Liver (tissue), 9 donors: ENCODE data around the gene C11orf68. TPM values are rescaled to one million over a fixed set of nuclear protein-coding genes. Genes with fewer than 3 reads are reported as not detected.

Experiments
- DNase-seq: peaks from one replicate; pipeline ENCODE4 v3.0.0-alpha.2; 2017; ENCODE audit warnings: low spot score
- H3K27ac ChIP-seq, 2 donors: one replicate each; pipeline ENCODE4 v1.7.0; 2013; ENCODE audit warnings: inconsistent platforms in 2 of 2, low read length in 2 of 2, control low read depth in 1 of 2, low read depth in 1 of 2, mild to moderate bottlenecking in 1 of 2
- H3K27me3 ChIP-seq, 4 donors: one replicate each; pipeline versions ENCODE4 v1.6.1 to v1.7.0; 2013; ENCODE audit warnings: low read length in 3 of 4, inconsistent platforms in 1 of 4, mild to moderate bottlenecking in 1 of 4, moderate library complexity in 1 of 4; ENCODE audit not compliant: control insufficient read depth in 4 of 4, insufficient read depth in 4 of 4
- H3K36me3 ChIP-seq, 4 donors: one replicate each; pipeline versions ENCODE4 v1.6.1 to v1.7.0; 2013; ENCODE audit warnings: low read length in 3 of 4, mild to moderate bottlenecking in 3 of 4, low read depth in 1 of 4, moderate library complexity in 1 of 4; ENCODE audit not compliant: control insufficient read depth in 4 of 4, insufficient read depth in 3 of 4
- H3K4me1 ChIP-seq, 4 donors: one replicate each; pipeline versions ENCODE4 v1.6.1 to v1.7.0; 2013; ENCODE audit warnings: low read length in 3 of 4, mild to moderate bottlenecking in 3 of 4, moderate library complexity in 1 of 4; ENCODE audit not compliant: control insufficient read depth in 4 of 4, insufficient read depth in 4 of 4
- H3K4me3 ChIP-seq, 3 donors: one replicate each; pipeline versions ENCODE4 v1.6.1 to v1.7.0; 2013; ENCODE audit warnings: low read length in 3 of 3, control low read depth in 1 of 3, low read depth in 1 of 3, mild to moderate bottlenecking in 1 of 3
- H3K9ac ChIP-seq, 2 donors: one replicate each; pipeline ENCODE4 v1.7.0; 2013; ENCODE audit warnings: low read length in 2 of 2, mild to moderate bottlenecking in 2 of 2, moderate library complexity in 2 of 2, control low read depth in 1 of 2, low read depth in 1 of 2
- H3K9me3 ChIP-seq, 4 donors: one replicate each; pipeline versions ENCODE4 v1.6.1 to v1.7.0; 2013; ENCODE audit warnings: low read length in 3 of 4; ENCODE audit not compliant: control insufficient read depth in 4 of 4
- EGR1 ChIP-seq, 2 donors: IDR thresholded peaks; 2 replicates each; pipeline ENCODE4 v1.6.1; 2016 to 2018; ENCODE audit warnings: antibody characterized with exemption in 2 of 2, low read depth in 2 of 2
- FOXA2 ChIP-seq: IDR thresholded peaks from 2 replicates; pipeline ENCODE4 v1.6.1; 2016; ENCODE audit warnings: antibody characterized with exemption
- GABPA ChIP-seq, 2 donors: IDR thresholded peaks in 1 of 2; conservative IDR thresholded peaks in 1 of 2; 2 replicates each; pipeline ENCODE4 v1.6.1; 2016; ENCODE audit warnings: antibody characterized with exemption in 2 of 2, mild to moderate bottlenecking in 1 of 2, moderate library complexity in 1 of 2
- HNF4A ChIP-seq, 2 donors: conservative IDR thresholded peaks; 2 replicates each; pipeline ENCODE4 v1.6.1; 2016; ENCODE audit warnings: antibody characterized with exemption in 2 of 2, mild to moderate bottlenecking in 2 of 2
- HNF4G ChIP-seq: IDR thresholded peaks from 2 replicates; pipeline ENCODE4 v1.6.1; 2016; ENCODE audit warnings: antibody characterized with exemption
- JUND ChIP-seq, 2 donors: IDR thresholded peaks; 2 replicates each; pipeline ENCODE4 v1.6.1; 2016; ENCODE audit warnings: antibody characterized with exemption in 2 of 2
- NR2F2 ChIP-seq: IDR thresholded peaks from 2 replicates; pipeline ENCODE4 v1.6.1; 2016; ENCODE audit warnings: antibody characterized with exemption
- RAD21 ChIP-seq, 2 donors: IDR thresholded peaks; 2 replicates each; pipeline ENCODE4 v1.6.1; 2016; ENCODE audit warnings: antibody characterized with exemption in 2 of 2, mild to moderate bottlenecking in 2 of 2
- RXRA ChIP-seq, 2 donors: IDR thresholded peaks; 2 replicates each; pipeline ENCODE4 v1.6.1; 2017 to 2018; ENCODE audit warnings: antibody characterized with exemption in 2 of 2, mild to moderate bottlenecking in 1 of 2
- SP1 ChIP-seq: IDR thresholded peaks from 2 replicates; pipeline ENCODE4 v1.6.1; 2018; ENCODE audit warnings: antibody characterized with exemption, mild to moderate bottlenecking
- TAF1 ChIP-seq: conservative IDR thresholded peaks from 2 replicates; pipeline ENCODE4 v1.6.1; 2016; ENCODE audit warnings: antibody characterized with exemption, mild to moderate bottlenecking
- WGBS: extraction: QIAGEN DNeasy Blood & Tissue Kit; methylation state at CpG from one replicate; pipeline ENCODE4 v1.1.7; 2013; 5-methylcytosine and 5-hydroxymethylcytosine counted together
- polyA plus RNA-seq, 2 donors: library from polyadenylated mRNA; stranded (reverse) in 1 of 2; unstranded in 1 of 2; fragments of 200-250 nt in 1 of 2; fragments of >200 nt in 1 of 2; fragmentation: Nextera tagmentation in 1 of 2; extraction: Ambion mirVana in 1 of 2; gene quantifications; one replicate each; pipeline versions ENCODE4 v1.2.1 to v1.2.3, GENCODE V29; 2013 to 2015
- total RNA-seq, 2 donors: library from RNA; depleted of rRNA; stranded (reverse); fragments of >200 nt; gene quantifications; one replicate each; pipeline ENCODE4 v1.2.3, GENCODE V29; 2014
- TF ChIP-seq, protein P1 (sequence below): IDR thresholded peaks from 2 replicates; pipeline ENCODE4 v1.6.1; 2016; ENCODE audit warnings: antibody characterized with exemption
- TF ChIP-seq, protein P2 (sequence below): fragments of 150-350 bp; IDR thresholded peaks from 2 replicates; pipeline ENCODE4 v1.5.1; 2017; ENCODE audit warnings: improper control_type of control experiment, low read depth, low read length; ENCODE audit not compliant: missing input control
- TF ChIP-seq, protein P3 (sequence below): IDR thresholded peaks from 2 replicates; pipeline ENCODE4 v1.6.1; 2016; ENCODE audit warnings: antibody characterized with exemption
- TF ChIP-seq, protein P4 (sequence below): IDR thresholded peaks from 2 replicates; pipeline ENCODE4 v1.6.1; 2016; ENCODE audit warnings: antibody characterized with exemption, mild to moderate bottlenecking
- donor health status: healthy.
- donor health status: healthy.
- donor health status: healthy.
- donor health status: healthy.
- donor health status: healthy.

Gene C11orf68
- total and polyA plus RNA-seq, 4 donors, result 4.4 to 15.4 (median 11.2) TPM

DNA sequence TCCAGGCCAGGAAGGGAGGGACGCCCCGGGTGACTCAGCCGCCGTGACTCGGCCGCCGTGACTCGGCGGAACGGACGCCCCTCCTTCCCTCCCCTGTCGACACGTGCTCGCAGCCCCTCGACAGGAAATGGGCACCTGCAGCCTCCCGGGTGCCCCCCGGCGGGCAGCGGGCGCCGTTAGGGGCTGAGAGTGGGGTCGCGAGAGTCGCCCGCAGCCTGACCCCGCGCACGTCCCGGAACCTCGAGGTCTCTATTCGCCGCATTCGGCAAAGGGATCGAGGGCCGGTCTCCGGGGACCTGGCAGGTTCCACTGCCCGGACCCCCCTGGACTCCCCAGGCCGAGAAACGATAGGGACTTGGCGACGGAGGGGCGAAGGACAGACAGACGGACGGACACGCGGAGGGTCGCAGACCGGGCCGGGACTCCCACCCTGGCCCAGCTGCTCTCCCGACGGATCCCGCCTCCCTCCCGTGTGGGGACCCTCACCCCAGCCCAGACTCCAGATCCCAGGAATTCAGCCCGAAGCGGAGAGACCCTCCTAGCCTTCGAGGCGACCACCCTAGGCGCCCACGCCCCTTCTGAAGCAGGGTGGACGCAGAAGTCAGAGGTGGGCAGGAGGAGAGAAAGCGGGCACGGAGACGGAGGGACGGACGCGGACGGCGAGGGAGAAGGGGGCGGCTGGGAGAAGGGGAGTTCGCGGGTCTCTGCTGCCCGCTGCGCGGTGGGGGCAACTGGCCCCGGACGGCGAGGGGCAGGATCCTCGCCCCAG lies 19.3 kb downstream of the C11orf68 start:
- Histone ChIP-seq H3K36me3 (peaks cover 0 to 1% (median 0%) of the 10 kb centered on the region in 4 donors), H3K4me1 (peaks cover 0 to 16% (median 10%) of the 10 kb centered on the region in 4 donors), H3K27ac (no peak overlapping the region), H3K9me3 (no peaks in the 10 kb centered on the region), H3K9ac (peak overlapping the region in 1 of 2 donors; percentile 50), H3K4me3 (peak overlapping the region; percentile 1 to 47 (median 44)), H3K27me3 (no peaks in the 10 kb centered on the region)
- DNase-seq, result no peak
- TF ChIP-seq GABPA (IDR thresholded peaks at IDR 0.05 in 1 of 2, conservative IDR thresholded peaks at IDR 0.05 in 1 of 2) (no peak), RXRA (IDR thresholded peaks at IDR 0.05) (no peak), SP1 (no peak), JUND (IDR thresholded peaks at IDR 0.05) (no peak), TAF1 (no peak), FOXA2 (no peak), NR2F2 (no peak), HNF4A (conservative IDR thresholded peaks at IDR 0.05) (no peak), EGR1 (IDR thresholded peaks at IDR 0.05; ENCODE audit: low read depth in 2 of 2) (no peak), HNF4G (no peak), RAD21 (IDR thresholded peaks at IDR 0.05) (no peak)
- TF ChIP-seq, protein P1, sequence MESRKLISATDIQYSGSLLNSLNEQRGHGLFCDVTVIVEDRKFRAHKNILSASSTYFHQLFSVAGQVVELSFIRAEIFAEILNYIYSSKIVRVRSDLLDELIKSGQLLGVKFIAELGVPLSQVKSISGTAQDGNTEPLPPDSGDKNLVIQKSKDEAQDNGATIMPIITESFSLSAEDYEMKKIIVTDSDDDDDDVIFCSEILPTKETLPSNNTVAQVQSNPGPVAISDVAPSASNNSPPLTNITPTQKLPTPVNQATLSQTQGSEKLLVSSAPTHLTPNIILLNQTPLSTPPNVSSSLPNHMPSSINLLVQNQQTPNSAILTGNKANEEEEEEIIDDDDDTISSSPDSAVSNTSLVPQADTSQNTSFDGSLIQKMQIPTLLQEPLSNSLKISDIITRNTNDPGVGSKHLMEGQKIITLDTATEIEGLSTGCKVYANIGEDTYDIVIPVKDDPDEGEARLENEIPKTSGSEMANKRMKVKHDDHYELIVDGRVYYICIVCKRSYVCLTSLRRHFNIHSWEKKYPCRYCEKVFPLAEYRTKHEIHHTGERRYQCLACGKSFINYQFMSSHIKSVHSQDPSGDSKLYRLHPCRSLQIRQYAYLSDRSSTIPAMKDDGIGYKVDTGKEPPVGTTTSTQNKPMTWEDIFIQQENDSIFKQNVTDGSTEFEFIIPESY, result no peak
- TF ChIP-seq, protein P2, sequence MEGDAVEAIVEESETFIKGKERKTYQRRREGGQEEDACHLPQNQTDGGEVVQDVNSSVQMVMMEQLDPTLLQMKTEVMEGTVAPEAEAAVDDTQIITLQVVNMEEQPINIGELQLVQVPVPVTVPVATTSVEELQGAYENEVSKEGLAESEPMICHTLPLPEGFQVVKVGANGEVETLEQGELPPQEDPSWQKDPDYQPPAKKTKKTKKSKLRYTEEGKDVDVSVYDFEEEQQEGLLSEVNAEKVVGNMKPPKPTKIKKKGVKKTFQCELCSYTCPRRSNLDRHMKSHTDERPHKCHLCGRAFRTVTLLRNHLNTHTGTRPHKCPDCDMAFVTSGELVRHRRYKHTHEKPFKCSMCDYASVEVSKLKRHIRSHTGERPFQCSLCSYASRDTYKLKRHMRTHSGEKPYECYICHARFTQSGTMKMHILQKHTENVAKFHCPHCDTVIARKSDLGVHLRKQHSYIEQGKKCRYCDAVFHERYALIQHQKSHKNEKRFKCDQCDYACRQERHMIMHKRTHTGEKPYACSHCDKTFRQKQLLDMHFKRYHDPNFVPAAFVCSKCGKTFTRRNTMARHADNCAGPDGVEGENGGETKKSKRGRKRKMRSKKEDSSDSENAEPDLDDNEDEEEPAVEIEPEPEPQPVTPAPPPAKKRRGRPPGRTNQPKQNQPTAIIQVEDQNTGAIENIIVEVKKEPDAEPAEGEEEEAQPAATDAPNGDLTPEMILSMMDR, result no peak
- TF ChIP-seq, protein P3, sequence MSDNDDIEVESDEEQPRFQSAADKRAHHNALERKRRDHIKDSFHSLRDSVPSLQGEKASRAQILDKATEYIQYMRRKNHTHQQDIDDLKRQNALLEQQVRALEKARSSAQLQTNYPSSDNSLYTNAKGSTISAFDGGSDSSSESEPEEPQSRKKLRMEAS, result no peak
- TF ChIP-seq, protein P4, sequence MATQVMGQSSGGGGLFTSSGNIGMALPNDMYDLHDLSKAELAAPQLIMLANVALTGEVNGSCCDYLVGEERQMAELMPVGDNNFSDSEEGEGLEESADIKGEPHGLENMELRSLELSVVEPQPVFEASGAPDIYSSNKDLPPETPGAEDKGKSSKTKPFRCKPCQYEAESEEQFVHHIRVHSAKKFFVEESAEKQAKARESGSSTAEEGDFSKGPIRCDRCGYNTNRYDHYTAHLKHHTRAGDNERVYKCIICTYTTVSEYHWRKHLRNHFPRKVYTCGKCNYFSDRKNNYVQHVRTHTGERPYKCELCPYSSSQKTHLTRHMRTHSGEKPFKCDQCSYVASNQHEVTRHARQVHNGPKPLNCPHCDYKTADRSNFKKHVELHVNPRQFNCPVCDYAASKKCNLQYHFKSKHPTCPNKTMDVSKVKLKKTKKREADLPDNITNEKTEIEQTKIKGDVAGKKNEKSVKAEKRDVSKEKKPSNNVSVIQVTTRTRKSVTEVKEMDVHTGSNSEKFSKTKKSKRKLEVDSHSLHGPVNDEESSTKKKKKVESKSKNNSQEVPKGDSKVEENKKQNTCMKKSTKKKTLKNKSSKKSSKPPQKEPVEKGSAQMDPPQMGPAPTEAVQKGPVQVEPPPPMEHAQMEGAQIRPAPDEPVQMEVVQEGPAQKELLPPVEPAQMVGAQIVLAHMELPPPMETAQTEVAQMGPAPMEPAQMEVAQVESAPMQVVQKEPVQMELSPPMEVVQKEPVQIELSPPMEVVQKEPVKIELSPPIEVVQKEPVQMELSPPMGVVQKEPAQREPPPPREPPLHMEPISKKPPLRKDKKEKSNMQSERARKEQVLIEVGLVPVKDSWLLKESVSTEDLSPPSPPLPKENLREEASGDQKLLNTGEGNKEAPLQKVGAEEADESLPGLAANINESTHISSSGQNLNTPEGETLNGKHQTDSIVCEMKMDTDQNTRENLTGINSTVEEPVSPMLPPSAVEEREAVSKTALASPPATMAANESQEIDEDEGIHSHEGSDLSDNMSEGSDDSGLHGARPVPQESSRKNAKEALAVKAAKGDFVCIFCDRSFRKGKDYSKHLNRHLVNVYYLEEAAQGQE, result no peak
- WGBS, result 5% methylated on average over 78 of the region's 78 CpGs
